Activated CD4-positive, CD25-positive, alpha-beta regulatory T cell (primary cell): Measurements from ENCODE around the gene CD1E.
"Not testable (repeated sequence)": the region's sequence is repeated elsewhere in the genome, so short reads cannot be mapped to it uniquely, and the experiment has no call there.

ENCODE experiments used
- DNase-seq, 4 experiments: peaks; one replicate each; lab custom pipeline; 2025; lab: John Stamatoyannopoulos, UW

CD1E gene

GRCh38 chr1:158353303-158354075 is at the start of gene CD1E:
Gene CD1E, plus strand, starts transcription at chr1:158353894. Its CDS starts 95 bp downstream, at chr1:158353989.
- DNase-seq = no peak

GRCh38 chr1:158310623-158311022 is 43.1 kb upstream of the CD1E start:
- DNase-seq = no peak

DNA sequence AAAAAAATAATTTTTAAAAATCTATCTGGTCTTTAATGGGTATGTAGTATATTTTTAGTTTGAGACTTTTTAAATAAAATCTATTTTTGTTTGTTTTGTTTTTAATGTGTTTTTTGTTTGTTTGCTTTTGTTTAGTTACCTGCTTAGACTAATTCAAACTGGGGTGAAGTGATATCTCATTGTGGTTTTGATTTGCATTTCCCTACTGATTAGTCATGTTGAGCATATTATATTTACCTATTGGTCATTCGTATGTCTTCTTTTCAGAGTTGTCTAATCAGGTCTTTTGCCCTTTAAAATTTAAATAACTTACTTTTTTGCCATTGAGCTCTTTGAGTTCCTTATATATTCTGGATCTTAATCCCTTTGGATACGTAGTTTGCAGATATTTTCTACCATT is 42.6 kb upstream of the CD1E start:
- DNase-seq = no peak

DNA sequence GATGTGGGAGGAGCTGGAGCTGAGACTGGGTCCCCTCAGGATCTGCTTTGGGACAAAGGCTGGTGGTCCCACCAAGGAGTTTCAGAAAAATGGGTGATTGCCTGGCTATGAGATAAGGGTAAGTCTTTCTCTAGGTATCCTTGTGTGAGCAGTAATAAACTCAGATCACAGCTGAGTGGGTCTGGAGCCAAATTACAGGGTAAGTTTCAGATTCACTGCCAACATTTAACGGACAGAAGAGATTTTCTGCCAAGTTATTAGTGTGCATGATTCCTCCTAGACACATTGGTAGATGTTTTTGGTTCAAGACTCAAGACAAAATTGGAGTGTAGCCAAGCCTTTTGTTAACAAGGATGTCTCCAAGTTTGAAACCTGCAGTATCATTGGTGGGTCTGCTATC is 29.8 kb upstream of the CD1E start:
- no peak for DNase-seq

- no peak for DNase-seq
Measured at GRCh38 chr1:158324395-158324794, 29.3 kb upstream of the CD1E start.

GRCh38 chr1:158327481-158327880 is 26.2 kb upstream of the CD1E start:
- DNase-seq = no peak

DNA sequence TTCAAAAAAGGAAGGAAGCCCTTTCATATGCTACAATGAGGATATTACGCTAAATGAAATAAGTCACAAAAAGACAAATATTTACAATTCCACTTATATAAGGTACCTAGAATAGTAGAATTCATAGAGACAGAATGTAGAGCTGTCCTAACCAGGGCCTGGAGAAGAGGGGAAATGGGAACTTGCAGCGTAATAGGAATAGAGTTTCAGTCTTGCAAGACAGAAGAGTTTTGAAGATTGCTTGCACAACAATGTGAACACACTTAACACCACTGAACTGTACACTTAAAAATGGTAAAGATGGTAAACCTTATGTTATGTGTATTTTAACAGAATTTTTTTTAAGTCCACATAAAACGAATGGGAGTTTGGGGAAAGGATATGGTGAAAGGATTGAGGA is 25.3 kb upstream of the CD1E start:
- no peak for DNase-seq

DNA sequence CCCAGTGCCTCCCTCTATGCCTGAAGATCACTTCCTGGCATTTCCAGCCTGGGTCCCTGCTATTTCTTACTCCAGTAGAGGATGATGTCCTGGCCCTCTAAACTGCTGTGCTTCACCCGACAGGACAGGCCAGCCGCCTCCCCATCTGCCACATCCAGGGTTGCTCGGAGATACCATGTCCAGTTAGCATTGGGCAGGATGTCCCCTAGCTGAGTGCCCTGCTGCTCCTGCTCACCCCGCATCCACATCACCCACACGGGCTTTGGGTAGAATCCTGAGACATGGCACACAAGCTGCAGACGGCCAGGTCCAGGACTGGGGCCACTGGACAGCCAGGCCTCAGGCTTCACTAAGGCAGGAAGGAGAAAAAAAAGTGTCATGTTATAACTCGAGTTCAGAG is 24.4 kb upstream of the CD1E start:
- DNase-seq = no peak

GRCh38 chr1:158329733-158330132 is 24.0 kb upstream of the CD1E start:
- no peak for DNase-seq

DNA sequence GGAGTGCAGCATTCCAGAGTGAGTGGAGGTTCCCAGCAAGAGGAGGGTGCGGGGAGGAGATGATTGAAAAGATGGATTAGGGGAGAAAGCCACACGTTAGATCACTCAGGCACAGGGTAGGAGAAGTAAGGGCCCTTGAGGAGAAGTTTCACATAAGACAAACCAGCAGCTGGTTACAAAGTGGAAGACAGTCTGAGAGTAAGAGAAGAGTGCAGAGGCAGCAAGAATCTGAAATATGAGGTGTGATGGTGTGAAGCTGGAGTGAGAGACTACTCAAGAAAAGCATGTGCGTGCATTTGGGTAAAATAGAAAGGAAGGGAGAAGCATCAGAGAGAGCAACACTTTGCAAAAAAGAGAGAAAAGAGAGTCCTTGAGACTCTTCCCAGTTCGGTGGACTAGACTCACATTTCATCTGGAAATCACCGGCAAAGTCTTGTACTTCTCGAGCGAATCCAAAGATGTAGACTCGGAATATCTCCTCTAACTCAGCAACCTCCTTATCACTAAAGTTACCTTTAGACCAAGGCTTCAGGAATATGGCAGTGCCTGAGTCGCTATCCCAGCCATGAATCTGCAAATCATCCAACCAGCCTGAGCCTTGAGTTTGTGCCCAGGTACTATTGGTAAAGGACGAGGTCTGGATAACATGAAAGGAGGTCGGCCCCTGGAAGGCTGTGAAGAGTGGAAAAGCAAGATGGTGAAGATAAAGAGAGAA is 23.1 kb upstream of the CD1E start:
- DNase-seq = no peak

DNA sequence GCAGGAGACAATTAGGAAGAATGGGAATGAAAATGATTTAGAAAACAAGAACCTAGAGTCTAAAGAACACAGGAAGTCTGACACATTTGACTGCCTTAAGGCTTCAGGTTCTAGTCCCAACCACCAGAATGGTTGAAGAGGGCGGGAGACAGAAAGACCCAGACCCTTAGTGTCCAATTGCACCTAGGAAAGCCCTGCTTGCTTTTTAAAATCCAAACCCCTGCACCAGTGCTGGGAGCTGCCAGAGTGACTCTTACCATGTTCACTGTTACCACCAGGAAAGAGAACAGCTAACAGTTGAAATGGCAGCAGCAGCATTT is 22.6 kb upstream of the CD1E start:
- no peak for DNase-seq

- DNase-seq = no peak
Measured at GRCh38 chr1:158331481-158332150, 22.1 kb upstream of the CD1E start, which contains the start of gene CD1B. Gene CD1B, minus strand, starts transcription at chr1:158331531. Its CDS starts 108 bp downstream, at chr1:158331423.

- DNase-seq = no peak
Measured at GRCh38 chr1:158333405-158334155, 20.1 kb upstream of the CD1E start.

- DNase-seq = no peak
Measured at GRCh38 chr1:158334526-158335212, 19.0 kb upstream of the CD1E start.

DNA sequence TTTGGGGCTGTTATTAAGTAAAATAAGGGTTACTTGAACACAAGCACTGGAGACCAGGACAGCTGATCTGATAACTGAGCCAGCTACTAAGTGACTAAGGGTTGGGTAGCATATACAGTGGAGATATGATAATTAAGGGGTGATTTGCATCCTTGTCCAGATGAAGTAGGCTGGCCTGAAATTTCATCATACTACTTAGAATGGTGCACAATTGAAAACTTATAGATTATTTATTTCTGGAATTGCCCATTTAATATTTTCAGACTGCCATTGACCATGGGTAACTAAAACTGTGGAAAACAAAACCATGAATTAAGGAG is 18.5 kb upstream of the CD1E start:
- no peak for DNase-seq

DNA sequence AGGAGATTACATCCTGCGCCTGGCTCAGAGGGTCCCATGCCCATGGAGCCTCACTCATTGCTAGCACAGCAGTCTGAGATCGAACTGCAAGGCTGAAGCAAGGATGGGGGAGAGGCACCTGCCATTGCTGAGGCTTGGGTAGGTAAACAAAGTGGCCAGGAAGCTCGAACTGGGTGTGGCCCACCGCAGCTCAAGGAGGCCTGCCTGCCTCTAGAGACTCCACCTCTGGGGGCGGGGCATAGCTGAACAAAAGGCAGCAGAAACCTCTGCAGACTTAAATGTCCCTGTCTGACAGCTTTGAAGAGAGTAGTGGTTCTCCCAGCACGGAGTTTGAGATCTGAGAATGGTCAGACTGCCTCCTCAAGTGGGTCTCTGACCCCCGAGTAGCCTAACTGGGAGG is 17.3 kb upstream of the CD1E start:
- DNase-seq = not testable (repeated sequence)

DNA sequence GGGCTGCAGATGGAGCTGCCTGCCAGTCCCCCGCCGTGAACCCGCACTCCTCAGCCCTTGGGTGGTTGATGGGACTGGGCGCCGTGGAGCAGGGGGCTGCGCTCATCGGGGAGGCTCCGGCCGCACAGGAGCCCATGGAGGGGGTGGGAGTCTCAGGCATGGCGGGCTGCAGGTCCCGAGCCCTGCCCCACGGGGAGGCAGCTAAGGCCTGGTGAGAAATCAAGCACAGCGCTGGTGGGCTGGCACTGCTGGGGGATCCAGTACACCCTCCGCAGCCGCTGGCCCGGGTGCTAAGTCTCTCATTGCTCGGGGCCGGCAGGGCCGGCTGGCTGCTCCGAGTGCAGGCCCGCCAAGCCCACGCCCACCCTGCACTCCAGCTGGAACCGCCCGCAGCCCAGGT is 4.7 kb upstream of the CD1E start:
- DNase-seq = not testable (repeated sequence)

DNA sequence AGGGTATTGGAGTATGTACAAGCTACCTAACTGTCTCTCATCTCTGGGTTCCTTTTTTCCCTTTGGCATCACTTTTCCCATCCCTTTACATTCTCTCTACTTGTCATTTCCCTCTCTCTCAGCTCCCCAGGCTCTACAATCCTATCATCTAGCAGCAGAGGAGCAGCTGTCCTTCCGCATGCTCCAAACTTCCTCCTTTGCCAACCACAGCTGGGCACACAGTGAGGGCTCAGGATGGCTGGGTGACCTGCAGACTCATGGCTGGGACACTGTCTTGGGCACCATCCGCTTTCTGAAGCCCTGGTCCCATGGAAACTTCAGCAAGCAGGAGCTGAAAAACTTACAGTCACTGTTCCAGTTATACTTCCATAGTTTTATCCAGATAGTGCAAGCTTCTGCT is 561 bp downstream of the CD1E start:
- DNase-seq = no peak

DNA sequence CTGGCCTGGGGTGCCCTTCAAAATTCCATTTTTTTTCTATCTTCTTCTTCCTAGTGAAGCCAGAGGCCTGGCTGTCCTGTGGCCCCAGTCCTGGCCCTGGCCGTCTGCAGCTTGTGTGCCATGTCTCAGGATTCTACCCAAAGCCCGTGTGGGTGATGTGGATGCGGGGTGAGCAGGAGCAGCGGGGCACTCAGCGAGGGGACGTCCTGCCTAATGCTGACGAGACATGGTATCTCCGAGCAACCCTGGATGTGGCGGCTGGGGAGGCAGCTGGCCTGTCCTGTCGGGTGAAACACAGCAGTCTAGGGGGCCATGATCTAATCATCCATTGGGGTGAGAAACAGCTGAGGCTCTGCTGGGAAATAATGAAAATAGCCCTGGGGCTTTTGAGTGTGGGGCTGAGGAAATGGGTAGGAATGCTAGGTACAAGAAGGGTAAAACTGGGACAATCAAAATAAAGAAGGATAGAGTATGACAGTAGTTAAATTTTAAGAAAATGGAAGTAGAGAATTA is 2.1 kb downstream of the CD1E start:
- no peak for DNase-seq

GRCh38 chr1:158356616-158357015 is 2.9 kb downstream of the CD1E start:
- no peak for DNase-seq

DNA sequence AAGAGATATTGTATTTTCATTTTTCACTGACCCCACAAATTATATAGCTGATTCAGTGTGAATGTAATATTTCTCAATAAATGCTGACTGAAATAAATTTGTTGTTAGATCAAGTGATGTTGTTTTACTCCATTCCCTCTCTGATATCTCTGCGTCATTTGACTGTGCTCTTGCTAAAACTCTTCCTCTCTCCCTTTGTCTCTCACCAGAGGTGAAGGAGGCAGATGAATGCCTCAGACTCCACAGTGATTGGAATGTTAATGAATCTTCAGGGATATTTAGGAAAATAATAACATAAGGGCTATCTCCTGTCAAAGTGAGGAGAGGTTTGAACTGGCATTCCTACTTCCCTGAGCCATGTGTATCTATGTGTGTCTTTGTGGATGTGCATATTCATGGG is 3.7 kb downstream of the CD1E start:
- no peak for DNase-seq

GRCh38 chr1:158362482-158362881 is 8.8 kb downstream of the CD1E start:
- no peak for DNase-seq
